GM12891 (cell line): ENCODE results near the gene CCNA2.

Experiments
- PAX5 ChIP-seq: IDR thresholded peaks from 2 replicates; pipeline ENCODE4 v1.6.1; 2011; ENCODE audit warnings: low read length, moderate library complexity, mild to moderate bottlenecking; ENCODE audit not compliant: insufficient read depth, severe bottlenecking
- POLR2AphosphoS5 ChIP-seq: IDR thresholded peaks from 2 replicates; pipeline ENCODE4 v1.6.1; 2011; ENCODE audit warnings: low read depth, low read length, control low read depth
- TAF1 ChIP-seq: IDR thresholded peaks from 2 replicates; pipeline ENCODE4 v1.6.1; 2011; ENCODE audit warnings: low read depth, low read length, control low read depth

GRCh38 chr4:121823505-121824170, at the start of gene CCNA2:
- TF ChIP-seq TAF1: peak; percentile 41; the same call in 1 of the 2 replicates
- TF ChIP-seq PAX5: no peak
- TF ChIP-seq POLR2AphosphoS5: peak; percentile 75
